Fibroblast of lung (primary cell): ENCODE data around the gene LRSAM1. TPM values are rescaled to one million over a fixed set of nuclear protein-coding genes. Genes with fewer than 3 reads are reported as not detected.

Experiments used
- DNase-seq, 2 donors: peaks; one replicate each; pipeline versions ENCODE4 v3.0.0 to v3.0.0-alpha.2; 2010; ENCODE audit warnings: low read depth in 2 of 2
- H2AFZ ChIP-seq: 2 replicates; pipeline ENCODE4 v1.5.1; 2012; ENCODE audit warnings: low read length, control low read depth, inconsistent platforms
- H3K27ac ChIP-seq: 2 replicates; pipeline ENCODE4 v1.5.1; 2011; ENCODE audit warnings: low read length, control low read depth; ENCODE audit not compliant: insufficient read depth
- H3K27me3 ChIP-seq: 2 replicates; pipeline ENCODE4 v1.5.1; 2011; ENCODE audit warnings: mild to moderate bottlenecking, low read length; ENCODE audit not compliant: control insufficient read depth, insufficient read depth
- H3K36me3 ChIP-seq: 2 replicates; pipeline ENCODE4 v1.5.1; 2011; ENCODE audit warnings: low read length; ENCODE audit not compliant: control insufficient read depth, insufficient read depth
- H3K4me1 ChIP-seq: 2 replicates; pipeline ENCODE4 v1.5.1; 2011; ENCODE audit warnings: low read length; ENCODE audit not compliant: control insufficient read depth, insufficient read depth; ENCODE audit errors: extremely low read depth
- H3K4me2 ChIP-seq: 2 replicates; pipeline ENCODE4 v1.5.1; 2011; ENCODE audit warnings: low read length, control low read depth; ENCODE audit not compliant: insufficient read depth; ENCODE audit errors: extremely low read depth
- H3K4me3 ChIP-seq, 4 experiments: fragments of 200-600 bp in 1 of 4; sonication (generic) in 1 of 4; replicated peaks in 1 of 4; 2 replicates each; pipeline ENCODE4 v1.5.1; 2011 to 2016; ENCODE audit warnings: low read length in 4 of 4, low read depth in 3 of 4, mild to moderate bottlenecking in 3 of 4, control low read depth in 2 of 4, inconsistent platforms in 1 of 4, mixed read lengths in 1 of 4; ENCODE audit not compliant: insufficient read depth in 1 of 4; ENCODE audit errors: control extremely low read depth in 1 of 4
- H3K79me2 ChIP-seq: 2 replicates; pipeline ENCODE4 v1.5.1; 2012; ENCODE audit warnings: mild to moderate bottlenecking, low read length, inconsistent platforms; ENCODE audit not compliant: control insufficient read depth, insufficient read depth
- H3K9ac ChIP-seq: 2 replicates; pipeline ENCODE4 v1.5.1; 2011; ENCODE audit warnings: mild to moderate bottlenecking, low read length, control low read depth; ENCODE audit not compliant: insufficient read depth
- H3K9me3 ChIP-seq: 2 replicates; pipeline ENCODE4 v1.5.1; 2012; ENCODE audit warnings: low read depth, low read length; ENCODE audit not compliant: control insufficient read depth, insufficient read depth
- H4K20me1 ChIP-seq: 2 replicates; pipeline ENCODE4 v1.5.1; 2011; ENCODE audit warnings: low read length; ENCODE audit not compliant: control insufficient read depth, insufficient read depth; ENCODE audit errors: extremely low read depth
- EZH2 ChIP-seq: IDR thresholded peaks from 2 replicates; pipeline ENCODE4 v1.5.1; 2012; ENCODE audit warnings: low read length, control low read depth, mild to moderate bottlenecking; ENCODE audit errors: missing control alignments
- polyA plus RNA-seq, 2 donors: library from polyadenylated mRNA; depleted of rRNA in 1 of 2; stranded (reverse) in 1 of 2; unstranded in 1 of 2; fragments of >200 nt; gene quantifications; 2 replicates each; pipeline ENCODE4 v1.2.1, GENCODE V29; 2011 to 2012; ENCODE audit warnings: missing spikeins in 1 of 2
- total RNA-seq: library from RNA; depleted of rRNA; stranded (reverse); fragments of >200 nt; gene quantifications from 2 replicates; pipeline ENCODE4 v1.2.1, GENCODE V29; 2014
- TF ChIP-seq, protein P1 (sequence below), 2 donors: IDR thresholded peaks in 1 of 2; conservative IDR thresholded peaks in 1 of 2; 1 replicate in 1 of 2; 2 replicates in 1 of 2; pipeline ENCODE4 v1.5.1; 2011 to 2012; ENCODE audit warnings: low read length in 2 of 2, control low read depth in 1 of 2, inconsistent platforms in 1 of 2, low read depth in 1 of 2, mild to moderate bottlenecking in 1 of 2

Gene LRSAM1
- total and polyA plus RNA-seq, 2 donors (not counting 1 experiment from before 2014, with no cell fraction given): 6.8 to 18.0 TPM

DNA sequence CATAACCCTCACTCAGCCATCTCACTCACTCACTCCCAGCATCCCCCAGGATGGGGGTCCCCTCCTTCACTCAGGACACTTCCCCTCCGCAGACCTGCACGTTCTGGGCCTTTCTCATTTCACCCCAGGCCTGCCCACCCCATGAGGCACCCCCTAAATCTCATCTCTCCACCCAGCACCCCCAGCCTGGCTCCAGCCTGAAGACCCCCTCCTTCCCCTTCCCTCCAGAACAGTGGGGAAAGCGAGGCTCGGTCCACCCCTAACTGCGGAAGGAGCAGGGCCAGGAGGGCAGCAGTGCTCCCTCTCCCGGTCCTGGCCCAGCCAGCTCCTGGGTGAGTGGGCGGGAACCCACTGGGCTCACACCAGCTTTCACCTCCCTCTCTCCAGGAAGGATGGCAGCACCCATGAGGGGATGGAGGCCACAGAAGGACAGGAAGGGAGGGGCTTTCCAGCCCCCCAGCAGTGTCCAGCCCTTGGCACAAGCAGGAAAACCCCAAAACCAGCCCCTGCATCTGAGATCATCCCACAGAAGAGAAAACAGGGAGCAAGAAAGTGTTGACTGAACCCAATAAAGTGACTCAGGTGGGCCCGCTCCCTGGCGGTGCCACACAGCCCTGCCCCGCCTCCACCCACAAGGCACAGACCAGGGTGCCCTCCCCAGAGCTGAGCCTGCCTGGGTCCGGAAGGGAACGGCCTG is 55.0 kb downstream of the LRSAM1 start:
- H3K4me2 ChIP-seq: no peak overlapping the region
- peaks cover 65% of the 10 kb centered on the region for H3K36me3 ChIP-seq
- H3K9ac ChIP-seq: no peak overlapping the region
- TF ChIP-seq EZH2: no peak
- TF ChIP-seq, protein P1, sequence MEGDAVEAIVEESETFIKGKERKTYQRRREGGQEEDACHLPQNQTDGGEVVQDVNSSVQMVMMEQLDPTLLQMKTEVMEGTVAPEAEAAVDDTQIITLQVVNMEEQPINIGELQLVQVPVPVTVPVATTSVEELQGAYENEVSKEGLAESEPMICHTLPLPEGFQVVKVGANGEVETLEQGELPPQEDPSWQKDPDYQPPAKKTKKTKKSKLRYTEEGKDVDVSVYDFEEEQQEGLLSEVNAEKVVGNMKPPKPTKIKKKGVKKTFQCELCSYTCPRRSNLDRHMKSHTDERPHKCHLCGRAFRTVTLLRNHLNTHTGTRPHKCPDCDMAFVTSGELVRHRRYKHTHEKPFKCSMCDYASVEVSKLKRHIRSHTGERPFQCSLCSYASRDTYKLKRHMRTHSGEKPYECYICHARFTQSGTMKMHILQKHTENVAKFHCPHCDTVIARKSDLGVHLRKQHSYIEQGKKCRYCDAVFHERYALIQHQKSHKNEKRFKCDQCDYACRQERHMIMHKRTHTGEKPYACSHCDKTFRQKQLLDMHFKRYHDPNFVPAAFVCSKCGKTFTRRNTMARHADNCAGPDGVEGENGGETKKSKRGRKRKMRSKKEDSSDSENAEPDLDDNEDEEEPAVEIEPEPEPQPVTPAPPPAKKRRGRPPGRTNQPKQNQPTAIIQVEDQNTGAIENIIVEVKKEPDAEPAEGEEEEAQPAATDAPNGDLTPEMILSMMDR (conservative IDR thresholded peaks at IDR 0.05 in 1 of 2, IDR thresholded peaks at IDR 0.05 in 1 of 2; ENCODE audit: low read depth in 1 of 2, low read length in 2 of 2): no peak
- H3K4me3 ChIP-seq: no peak overlapping the region
- H3K79me2 ChIP-seq: peaks cover 42% of the 10 kb centered on the region
- no peaks in the 10 kb centered on the region for H4K20me1 ChIP-seq
- no peaks in the 10 kb centered on the region for H3K27me3 ChIP-seq
- H3K27ac ChIP-seq: peak overlapping the region; percentile 50
- no peak overlapping the region for H2AFZ ChIP-seq
- no peaks in the 10 kb centered on the region for H3K9me3 ChIP-seq
- H3K4me1 ChIP-seq: peaks cover 14% of the 10 kb centered on the region
- no peak for DNase-seq

DNA sequence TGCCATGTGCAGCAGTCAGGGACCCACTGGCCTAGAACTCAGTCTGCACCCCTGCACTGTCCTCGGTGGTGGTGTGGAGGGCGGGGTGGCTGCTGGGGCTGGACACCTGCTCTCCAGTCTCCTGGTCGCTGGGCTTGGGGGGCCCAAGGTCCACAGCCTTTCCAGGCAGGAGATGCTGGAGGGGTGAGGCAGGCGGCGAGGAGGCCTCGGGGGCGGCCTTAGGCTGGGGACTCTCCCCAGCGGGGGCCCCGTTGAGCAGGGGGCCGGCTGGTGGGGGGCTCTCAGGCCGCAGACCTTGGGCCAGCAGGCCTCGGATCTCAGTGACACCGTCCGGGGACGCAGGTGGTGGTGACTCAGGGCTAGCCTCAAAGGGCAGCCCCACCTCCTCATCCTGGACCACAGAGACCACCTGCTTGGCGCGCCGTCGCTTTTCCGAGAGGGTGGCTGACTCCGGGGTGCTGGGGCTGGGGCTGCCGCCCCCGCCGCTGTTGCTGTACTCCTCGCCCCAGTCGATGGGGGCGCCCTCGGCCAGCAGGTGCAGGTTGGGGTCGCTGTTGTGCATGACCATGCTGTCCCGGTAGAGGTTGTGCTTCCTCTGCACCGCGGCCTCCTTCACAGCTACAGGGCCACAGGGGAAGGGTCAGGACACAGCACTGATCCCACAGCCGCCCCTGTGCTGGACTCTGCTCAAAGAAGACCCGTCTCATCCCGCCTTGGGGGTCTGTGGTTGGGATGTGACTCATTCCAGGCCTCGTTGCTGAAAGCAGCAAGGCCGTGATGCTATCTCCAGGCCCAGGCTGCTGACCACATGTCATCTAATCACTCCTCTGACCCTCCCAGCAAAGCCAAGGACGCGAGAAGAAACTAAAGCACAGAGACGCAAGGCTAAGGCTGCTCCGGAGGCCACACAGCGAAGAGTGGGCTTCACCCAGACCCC is 55.8 kb downstream of the LRSAM1 start:
- H3K27ac ChIP-seq: no peak overlapping the region

More for the DNA sequence above, 55.8 kb downstream of the LRSAM1 start:
- TF ChIP-seq, protein P1 (conservative IDR thresholded peaks at IDR 0.05 in 1 of 2, IDR thresholded peaks at IDR 0.05 in 1 of 2; ENCODE audit: low read depth in 1 of 2, low read length in 2 of 2): no peak
- no peak for TF ChIP-seq EZH2
- Histone ChIP-seq H3K27me3 (no peaks in the 10 kb centered on the region), H3K36me3 (peaks cover 63% of the 10 kb centered on the region), H3K4me2 (no peak overlapping the region), H3K9ac (no peak overlapping the region), H3K9me3 (no peaks in the 10 kb centered on the region), H3K4me3 (no peak overlapping the region), H4K20me1 (no peaks in the 10 kb centered on the region), H3K79me2 (peaks cover 49% of the 10 kb centered on the region), H2AFZ (no peak overlapping the region), H3K4me1 (peaks cover 14% of the 10 kb centered on the region)
- peak; percentile 51 to 85 for DNase-seq
